Measurements from ENCODE around the gene FAM124B.

The FAM124B gene

GRCh38 chr2:224401641-224402342 is at the start of gene FAM124B:
Gene FAM124B (minus strand): TSS chr2:224402107. CDS start chr2:224401768, 339 bp downstream.
- DNase-seq (ENCODE audit: low read depth in 1 of 2, low spot score in 1 of 2) = peak in 1 of 2 donors; percentile 5

- DNase-seq (ENCODE audit: low read depth in 1 of 2, low spot score in 1 of 2) = no peak
Measured at GRCh38 chr2:224449212-224450147, 47.6 kb upstream of the FAM124B start.

- no peak for DNase-seq (ENCODE audit: low read depth in 1 of 2, low spot score in 1 of 2)
Measured at GRCh38 chr2:224448236-224448635, 46.3 kb upstream of the FAM124B start.

- no peak for DNase-seq (ENCODE audit: low read depth in 1 of 2, low spot score in 1 of 2)
Measured at GRCh38 chr2:224444783-224445182, 42.9 kb upstream of the FAM124B start.

- no peak for DNase-seq (ENCODE audit: low read depth in 1 of 2, low spot score in 1 of 2)
Measured at GRCh38 chr2:224444021-224444420, 42.1 kb upstream of the FAM124B start.

GRCh38 chr2:224442071-224442967 is 40.4 kb upstream of the FAM124B start:
- no peak for DNase-seq (ENCODE audit: low read depth in 1 of 2, low spot score in 1 of 2)

- no peak for DNase-seq (ENCODE audit: low read depth in 1 of 2, low spot score in 1 of 2)
Measured at GRCh38 chr2:224440988-224441387, 39.1 kb upstream of the FAM124B start.

- no peak for DNase-seq (ENCODE audit: low read depth in 1 of 2, low spot score in 1 of 2)
Measured at GRCh38 chr2:224438726-224439125, 36.8 kb upstream of the FAM124B start.

GRCh38 chr2:224436634-224437033 is 34.7 kb upstream of the FAM124B start:
- no peak for DNase-seq (ENCODE audit: low read depth in 1 of 2, low spot score in 1 of 2)

GRCh38 chr2:224434618-224435017 is 32.7 kb upstream of the FAM124B start:
- DNase-seq (ENCODE audit: low read depth in 1 of 2, low spot score in 1 of 2) = no peak

- DNase-seq (ENCODE audit: low read depth in 1 of 2, low spot score in 1 of 2) = no peak
Measured at GRCh38 chr2:224433442-224433841, 31.5 kb upstream of the FAM124B start.

- DNase-seq (ENCODE audit: low read depth in 1 of 2, low spot score in 1 of 2) = no peak
Measured at GRCh38 chr2:224432003-224432579, 30.2 kb upstream of the FAM124B start.

GRCh38 chr2:224429441-224429810 is 27.5 kb upstream of the FAM124B start:
- DNase-seq (ENCODE audit: low read depth in 1 of 2, low spot score in 1 of 2) = no peak

GRCh38 chr2:224428787-224429440 is 27.0 kb upstream of the FAM124B start:
- no peak for DNase-seq (ENCODE audit: low read depth in 1 of 2, low spot score in 1 of 2)

- no peak for DNase-seq (ENCODE audit: low read depth in 1 of 2, low spot score in 1 of 2)
Measured at GRCh38 chr2:224427471-224427870, 25.6 kb upstream of the FAM124B start.

GRCh38 chr2:224426656-224427055 is 24.7 kb upstream of the FAM124B start:
- DNase-seq (ENCODE audit: low read depth in 1 of 2, low spot score in 1 of 2) = no peak

GRCh38 chr2:224421065-224421464 is 19.2 kb upstream of the FAM124B start:
- DNase-seq (ENCODE audit: low read depth in 1 of 2, low spot score in 1 of 2) = no peak

GRCh38 chr2:224417947-224418346 is 16.0 kb upstream of the FAM124B start:
- DNase-seq (ENCODE audit: low read depth in 1 of 2, low spot score in 1 of 2) = no peak

- DNase-seq (ENCODE audit: low read depth in 1 of 2, low spot score in 1 of 2) = no peak
Measured at GRCh38 chr2:224417361-224417729, 15.4 kb upstream of the FAM124B start.

- DNase-seq (ENCODE audit: low read depth in 1 of 2, low spot score in 1 of 2) = no peak
Measured at GRCh38 chr2:224416656-224417360, 14.9 kb upstream of the FAM124B start.
